KOPT-K1 (cell line): ENCODE measurements around the gene KCNQ1.

Experiments
- H3K27ac ChIP-seq: fragments of 200-600 bp; sonication (generic); 2 replicates; pipeline ENCODE4 v1.5.1; 2016; ENCODE audit warnings: antibody characterized with exemption, mild to moderate bottlenecking, low read depth, low read length; ENCODE audit not compliant: poor library complexity, severe bottlenecking
- H3K36me3 ChIP-seq: fragments of 200-600 bp; sonication (generic); 2 replicates; pipeline ENCODE4 v1.5.1; 2017; ENCODE audit warnings: antibody characterized with exemption, mild to moderate bottlenecking, low read length, moderate library complexity; ENCODE audit not compliant: insufficient read depth
- H3K9me3 ChIP-seq: fragments of 200-600 bp; sonication (generic); 2 replicates; pipeline ENCODE4 v1.5.1; 2017; ENCODE audit warnings: antibody characterized with exemption, low read length, mild to moderate bottlenecking; ENCODE audit not compliant: insufficient read depth, poor library complexity, severe bottlenecking

The KCNQ1 gene

GRCh38 chr11:2528301-2529050 is 83.7 kb downstream of the KCNQ1 start:
- H3K9me3 ChIP-seq, result no peaks in the 10 kb centered on the region
- H3K27ac ChIP-seq, result no peak overlapping the region
- no peaks in the 10 kb centered on the region for H3K36me3 ChIP-seq

GRCh38 chr11:2529173-2529572 is 84.4 kb downstream of the KCNQ1 start:
- Histone ChIP-seq H3K27ac (no peak overlapping the region), H3K36me3 (no peaks in the 10 kb centered on the region), H3K9me3 (no peaks in the 10 kb centered on the region)

- Histone ChIP-seq H3K9me3 (no peaks in the 10 kb centered on the region), H3K27ac (no peak overlapping the region), H3K36me3 (no peaks in the 10 kb centered on the region)
These were observed 84.8 kb downstream of the KCNQ1 start for GRCh38 chr11:2529636-2530035.

- H3K36me3 ChIP-seq, result no peaks in the 10 kb centered on the region
- H3K9me3 ChIP-seq, result no peaks in the 10 kb centered on the region
- no peak overlapping the region for H3K27ac ChIP-seq
These were observed 85.5 kb downstream of the KCNQ1 start for GRCh38 chr11:2530131-2530854.

GRCh38 chr11:2530855-2531200 is 86.0 kb downstream of the KCNQ1 start:
- Histone ChIP-seq H3K27ac (no peak overlapping the region), H3K9me3 (no peaks in the 10 kb centered on the region), H3K36me3 (no peaks in the 10 kb centered on the region)

- Histone ChIP-seq H3K27ac (no peak overlapping the region), H3K36me3 (no peaks in the 10 kb centered on the region), H3K9me3 (no peaks in the 10 kb centered on the region)
These were observed 86.6 kb downstream of the KCNQ1 start for GRCh38 chr11:2531277-2531986.

- H3K27ac ChIP-seq, result no peak overlapping the region
- no peaks in the 10 kb centered on the region for H3K36me3 ChIP-seq
- no peaks in the 10 kb centered on the region for H3K9me3 ChIP-seq
These were observed 87.3 kb downstream of the KCNQ1 start for GRCh38 chr11:2531987-2532703.

GRCh38 chr11:2532704-2533586 is 88.1 kb downstream of the KCNQ1 start:
- H3K9me3 ChIP-seq, result no peaks in the 10 kb centered on the region
- H3K27ac ChIP-seq, result no peak overlapping the region
- H3K36me3 ChIP-seq, result no peaks in the 10 kb centered on the region

GRCh38 chr11:2533587-2534133 is 88.9 kb downstream of the KCNQ1 start:
- Histone ChIP-seq H3K27ac (no peak overlapping the region), H3K36me3 (no peaks in the 10 kb centered on the region), H3K9me3 (no peaks in the 10 kb centered on the region)

GRCh38 chr11:2534134-2534956 is 89.5 kb downstream of the KCNQ1 start:
- Histone ChIP-seq H3K9me3 (no peaks in the 10 kb centered on the region), H3K27ac (no peak overlapping the region), H3K36me3 (no peaks in the 10 kb centered on the region)

- no peak overlapping the region for H3K27ac ChIP-seq
- H3K9me3 ChIP-seq, result no peaks in the 10 kb centered on the region
- H3K36me3 ChIP-seq, result no peaks in the 10 kb centered on the region
These were observed 90.3 kb downstream of the KCNQ1 start for GRCh38 chr11:2534957-2535672.

- Histone ChIP-seq H3K27ac (no peak overlapping the region), H3K36me3 (no peaks in the 10 kb centered on the region), H3K9me3 (no peaks in the 10 kb centered on the region)
These were observed 91.0 kb downstream of the KCNQ1 start for GRCh38 chr11:2535673-2536439.
